Measurements from ENCODE around the gene KLHL29.

- no peak for TF ChIP-seq CTCF (IDR thresholded peaks at IDR 0.05; ENCODE audit: low read depth, low read length, poor library complexity, severe bottlenecking)
- no peak for TF ChIP-seq EZH2phosphoT487 (IDR thresholded peaks at IDR 0.05; ENCODE audit: borderline replicate concordance, low read length)
These were observed 250.7 kb downstream of the KLHL29 start for GRCh38 chr2:23635442-23636340.
